PFSK-1 (cell line): ENCODE measurements around the gene CAPSL.

Experiments used
- FOXP2 ChIP-seq: optimal IDR thresholded peaks from 2 replicates; pipeline ENCODE3; 2011; ENCODE audit warnings: borderline replicate concordance, control low read depth, inconsistent platforms; ENCODE audit not compliant: insufficient read depth; ENCODE audit errors: extremely low read length, extremely low read depth
- POLR2AphosphoS5 ChIP-seq: IDR thresholded peaks from 2 replicates; pipeline ENCODE4 v1.6.1; 2012; ENCODE audit warnings: low read depth, mild to moderate bottlenecking, control low read depth, low read length, moderate library complexity
- REST ChIP-seq, 2 experiments: IDR thresholded peaks; 2 replicates each; pipeline versions ENCODE4 v1.6.1 to v1.8.0; 2011 to 2012; ENCODE audit warnings: low read depth in 2 of 2, low read length in 2 of 2, control low read depth in 1 of 2, inconsistent platforms in 1 of 2, mild to moderate bottlenecking in 1 of 2, moderate library complexity in 1 of 2; ENCODE audit not compliant: insufficient read depth in 1 of 2
- SIN3A ChIP-seq: IDR thresholded peaks from 2 replicates; pipeline ENCODE4 v1.6.1; 2012; ENCODE audit warnings: mild to moderate bottlenecking, low read length, moderate library complexity, borderline replicate concordance; ENCODE audit not compliant: insufficient read depth
- TAF1 ChIP-seq: IDR thresholded peaks from 2 replicates; pipeline ENCODE4 v1.6.1; 2012; ENCODE audit warnings: low read length, control low read depth, borderline replicate concordance; ENCODE audit not compliant: insufficient read depth

Gene CAPSL

GRCh38 chr5:35877655-35878054 is 60.8 kb downstream of the CAPSL start:
- TF ChIP-seq TAF1 (no peak), REST (IDR thresholded peaks at IDR 0.05; ENCODE audit: insufficient read depth in 1 of 2, low read depth in 2 of 2, low read length in 2 of 2) (no peak), SIN3A (no peak), FOXP2 (no peak), POLR2AphosphoS5 (no peak)

GRCh38 chr5:35876922-35877321 is 61.5 kb downstream of the CAPSL start:
- TF ChIP-seq POLR2AphosphoS5 (no peak), REST (IDR thresholded peaks at IDR 0.05; ENCODE audit: insufficient read depth in 1 of 2, low read depth in 2 of 2, low read length in 2 of 2) (no peak), TAF1 (no peak), FOXP2 (no peak), SIN3A (no peak)

GRCh38 chr5:35876454-35876853 is 62.0 kb downstream of the CAPSL start:
- TF ChIP-seq POLR2AphosphoS5 (no peak), FOXP2 (no peak), TAF1 (no peak), REST (IDR thresholded peaks at IDR 0.05; ENCODE audit: insufficient read depth in 1 of 2, low read depth in 2 of 2, low read length in 2 of 2) (no peak)

- no peak for TF ChIP-seq POLR2AphosphoS5
- no peak for TF ChIP-seq REST (IDR thresholded peaks at IDR 0.05; ENCODE audit: insufficient read depth in 1 of 2, low read depth in 2 of 2, low read length in 2 of 2)
- no peak for TF ChIP-seq FOXP2
- no peak for TF ChIP-seq SIN3A
- TF ChIP-seq TAF1 = no peak
These were observed 67.8 kb downstream of the CAPSL start for GRCh38 chr5:35870605-35871004.

GRCh38 chr5:35869685-35870277 is 68.6 kb downstream of the CAPSL start:
- no peak for TF ChIP-seq SIN3A
- no peak for TF ChIP-seq POLR2AphosphoS5
- no peak for TF ChIP-seq FOXP2
- no peak for TF ChIP-seq TAF1
- no peak for TF ChIP-seq REST (IDR thresholded peaks at IDR 0.05; ENCODE audit: insufficient read depth in 1 of 2, low read depth in 2 of 2, low read length in 2 of 2)
